Stimulated activated CD8-positive, alpha-beta memory T cell treated with anti-CD3 and anti-CD28 coated beads, Interleukin-12 subunit alpha, Interleukin-12 subunit beta, amount 100 ng/mL, for 1 hour (primary cell): ENCODE data around the gene CRELD1.

Experiments
- DNase-seq: peaks from one replicate; pipeline ENCODE4 v3.0.0-alpha.2; 2020; ENCODE audit warnings: low read depth

The CRELD1 gene

GRCh38 chr3:9906480-9906879 is 27.2 kb upstream of the CRELD1 start:
- no peak for DNase-seq

- no peak for DNase-seq
These were observed 25.3 kb upstream of the CRELD1 start for GRCh38 chr3:9908286-9908685.

GRCh38 chr3:9909221-9910013 is 24.2 kb upstream of the CRELD1 start:
- no peak for DNase-seq

- no peak for DNase-seq
These were observed 21.8 kb upstream of the CRELD1 start for GRCh38 chr3:9911863-9912262.

GRCh38 chr3:9912294-9912935 is 21.2 kb upstream of the CRELD1 start:
- DNase-seq, result no peak

GRCh38 chr3:9913601-9914000 is 20.0 kb upstream of the CRELD1 start:
- no peak for DNase-seq

GRCh38 chr3:9914011-9914410 is 19.6 kb upstream of the CRELD1 start:
- DNase-seq, result no peak

- DNase-seq, result no peak
These were observed 18.9 kb upstream of the CRELD1 start for GRCh38 chr3:9914559-9915253.

- no peak for DNase-seq
These were observed 18.1 kb upstream of the CRELD1 start for GRCh38 chr3:9915254-9916141.

GRCh38 chr3:9916346-9916733 is 17.3 kb upstream of the CRELD1 start:
- DNase-seq, result no peak

- DNase-seq, result no peak
These were observed 16.6 kb upstream of the CRELD1 start, which contains the start of gene IL17RC for GRCh38 chr3:9916734-9917680. Gene IL17RC, plus strand, starts transcription at chr3:9917098. Its CDS starts 218 bp downstream, at chr3:9917316.

GRCh38 chr3:9917820-9918219 is 15.8 kb upstream of the CRELD1 start:
- no peak for DNase-seq

GRCh38 chr3:9918261-9919038 is 15.2 kb upstream of the CRELD1 start:
- no peak for DNase-seq

GRCh38 chr3:9928158-9928557 is 5.5 kb upstream of the CRELD1 start:
- no peak for DNase-seq

GRCh38 chr3:9930804-9931418 is 2.7 kb upstream of the CRELD1 start:
- no peak for DNase-seq

GRCh38 chr3:9932535-9932842 is 1.1 kb upstream of the CRELD1 start:
- DNase-seq, result no peak

- peak; percentile 77 for DNase-seq
These were observed 632 bp upstream of the CRELD1 start for GRCh38 chr3:9932843-9933560.

- DNase-seq, result no peak
These were observed 594 bp downstream of the CRELD1 start for GRCh38 chr3:9934235-9934621.

GRCh38 chr3:9934993-9935392 is 1.4 kb downstream of the CRELD1 start:
- no peak for DNase-seq
